ELR (cell line): ENCODE results near the gene NKPD1.

ENCODE experiments used
- DNase-seq: peaks from one replicate; pipeline ENCODE4 v3.0.0-alpha.2; 2015; ENCODE audit warnings: low read depth

NKPD1 gene, protein sequence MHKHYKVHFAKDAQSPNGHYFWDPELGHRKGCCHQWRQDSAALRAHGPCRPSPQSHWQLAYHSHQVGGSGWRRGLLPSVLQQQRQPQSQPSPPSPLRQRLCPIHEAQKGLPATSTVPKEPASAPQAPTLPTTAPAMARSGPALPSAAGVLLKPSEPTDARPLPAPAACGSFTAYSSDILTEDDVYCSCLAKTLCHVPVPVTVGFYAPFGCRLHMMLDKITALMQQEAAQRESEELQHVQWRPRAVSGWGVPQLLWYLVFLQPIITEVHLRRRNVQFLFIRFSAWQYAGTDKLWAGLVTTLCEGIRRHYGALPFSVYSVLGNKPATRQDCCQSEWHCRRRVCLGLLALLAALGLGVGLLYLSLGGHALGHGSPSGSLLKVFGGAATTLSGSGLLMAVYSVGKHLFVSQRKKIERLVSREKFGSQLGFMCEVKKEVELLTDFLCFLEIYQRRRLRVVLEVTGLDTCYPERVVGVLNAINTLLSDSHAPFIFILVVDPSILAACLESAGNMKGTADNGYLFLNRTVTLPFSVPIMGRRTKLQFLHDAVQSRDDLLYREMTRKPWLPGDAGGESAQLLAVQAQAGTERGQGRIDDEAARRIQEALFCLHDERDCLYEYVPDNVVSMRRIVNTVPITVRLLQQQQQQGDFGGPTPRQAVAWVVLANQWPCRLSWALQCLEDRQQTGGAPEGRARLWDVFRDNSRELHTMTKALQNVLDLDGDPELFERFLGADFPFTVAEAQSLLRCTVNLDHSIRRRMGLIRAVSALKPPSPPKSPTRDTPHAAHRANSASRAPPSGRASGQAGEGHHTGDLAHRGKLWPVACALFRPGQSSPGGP

DNA sequence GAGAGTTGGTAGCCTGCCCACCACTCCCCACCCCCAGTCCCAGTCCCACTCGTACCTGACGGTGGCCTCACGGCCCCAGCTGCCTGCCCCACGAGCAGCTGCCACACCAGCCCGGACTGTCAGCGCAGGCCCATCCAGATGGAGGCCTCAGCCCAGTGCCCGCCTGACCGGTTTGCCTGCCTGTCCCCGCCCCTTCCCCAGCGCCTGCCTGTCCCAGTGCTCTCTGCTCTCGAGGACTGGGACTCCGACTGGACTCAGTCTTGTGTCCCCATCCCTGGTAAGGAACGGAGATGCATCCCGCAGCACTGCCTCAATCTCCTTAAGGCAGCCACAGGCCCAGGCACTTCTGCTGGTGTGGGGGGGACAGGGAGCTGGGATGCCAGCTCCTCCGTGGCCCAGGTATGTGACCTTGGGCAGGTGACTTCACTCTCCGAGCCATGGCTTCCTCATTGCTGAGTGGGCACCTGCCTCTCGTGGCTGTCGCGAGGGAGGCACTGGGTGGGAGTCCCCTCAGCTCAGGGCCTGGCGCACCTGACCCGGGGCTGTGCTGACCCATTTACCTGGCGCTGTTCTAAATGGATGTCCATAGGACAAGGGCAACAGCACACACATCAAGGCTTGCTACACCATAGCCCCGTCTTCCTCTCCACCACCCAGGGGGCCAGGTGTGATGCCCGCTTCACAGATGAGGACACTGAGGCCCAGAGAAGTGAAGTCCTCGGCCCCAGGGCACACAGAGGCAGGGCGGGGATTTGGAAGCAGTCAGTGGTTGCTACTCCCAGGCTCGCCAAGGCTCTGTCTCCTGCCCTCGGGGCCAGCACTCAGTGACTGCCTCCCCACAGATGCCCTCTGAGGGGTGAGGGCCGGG is at the start of gene NKPD1:
Gene NKPD1 (minus strand): TSS at position 113 of the 868 bp plus-strand sequence. CDS start 832 bp downstream, outside the sequence.
- no peak for DNase-seq

DNA sequence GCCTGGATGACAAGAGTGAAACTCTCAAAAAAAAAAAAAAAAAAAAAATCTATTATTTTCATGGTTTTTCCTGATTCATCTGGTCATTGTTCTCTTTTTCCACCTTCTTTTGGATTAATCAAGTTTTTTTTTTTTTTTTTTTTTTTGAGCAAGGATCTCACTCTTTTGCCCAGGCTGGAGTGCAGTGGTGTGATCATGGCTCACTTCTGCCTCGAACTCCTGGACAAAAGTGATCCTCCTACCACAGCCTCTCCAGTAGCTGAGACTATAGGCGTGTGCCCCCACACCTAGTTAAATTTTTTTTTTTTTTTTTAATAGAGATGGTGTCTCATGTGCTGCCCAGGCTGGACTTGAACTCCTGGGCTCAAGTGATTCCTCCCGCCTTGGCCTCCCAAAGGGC is 45.5 kb upstream of the NKPD1 start:
- DNase-seq, result no peak

DNA sequence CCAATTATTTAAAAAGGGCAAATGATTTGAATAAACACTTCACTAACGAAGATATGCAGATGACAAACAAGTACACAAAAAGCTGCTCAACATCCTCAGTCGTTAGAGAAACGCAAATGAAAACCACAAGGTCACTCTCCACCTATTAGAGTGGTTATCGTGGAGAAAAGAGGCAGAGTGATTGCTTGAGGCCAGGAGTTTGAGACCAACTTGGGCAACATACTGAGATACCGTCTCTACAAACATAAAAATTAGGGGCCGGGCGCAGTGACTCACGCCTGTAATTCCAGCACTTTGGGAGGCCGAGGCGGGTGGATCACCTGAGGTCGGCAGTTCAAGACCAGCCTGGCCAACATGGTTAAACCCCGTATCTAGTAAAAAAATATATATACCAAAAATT is 45.0 kb upstream of the NKPD1 start:
- DNase-seq, result no peak

DNA sequence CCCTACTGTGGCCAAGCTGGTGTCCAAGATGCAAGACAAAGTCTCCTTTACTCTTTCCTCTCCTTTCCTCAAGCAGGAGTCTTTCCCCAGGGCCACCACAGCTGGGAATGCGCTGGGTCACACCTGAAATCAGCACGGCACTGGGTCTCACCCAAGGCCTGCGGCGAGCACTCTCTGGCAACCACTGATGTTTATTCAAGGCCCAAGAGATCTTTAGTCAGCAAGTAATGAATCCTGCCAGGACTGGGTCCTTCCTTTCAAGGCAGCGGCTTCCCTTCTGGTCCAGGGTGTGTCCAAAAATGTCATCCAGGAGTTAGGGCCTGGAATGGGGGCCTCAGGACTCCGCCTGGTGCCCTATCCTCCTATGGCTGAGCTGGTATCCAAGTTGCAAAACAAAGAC is 41.9 kb upstream of the NKPD1 start:
- DNase-seq, result no peak

DNA sequence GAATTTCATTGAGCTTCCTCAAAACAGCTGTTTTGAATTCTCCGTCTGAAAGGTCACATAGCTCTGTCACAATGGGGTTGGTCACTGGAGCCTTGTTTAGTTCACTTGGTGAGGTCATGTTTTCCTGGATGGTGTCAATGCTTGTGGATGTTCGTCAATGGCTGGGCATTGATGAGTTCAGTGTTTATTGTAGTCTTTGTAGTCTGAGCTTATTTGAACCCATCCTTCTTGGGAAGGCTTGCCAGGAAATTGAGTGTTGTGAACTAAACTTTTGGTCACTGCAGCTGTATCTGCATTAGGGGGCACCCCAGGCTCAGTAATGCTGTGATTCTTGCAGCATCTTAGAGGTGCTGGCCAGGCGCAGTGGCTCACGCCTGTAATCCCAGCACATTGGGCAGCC is 39.8 kb upstream of the NKPD1 start:
- DNase-seq, result peak; percentile 48

DNA sequence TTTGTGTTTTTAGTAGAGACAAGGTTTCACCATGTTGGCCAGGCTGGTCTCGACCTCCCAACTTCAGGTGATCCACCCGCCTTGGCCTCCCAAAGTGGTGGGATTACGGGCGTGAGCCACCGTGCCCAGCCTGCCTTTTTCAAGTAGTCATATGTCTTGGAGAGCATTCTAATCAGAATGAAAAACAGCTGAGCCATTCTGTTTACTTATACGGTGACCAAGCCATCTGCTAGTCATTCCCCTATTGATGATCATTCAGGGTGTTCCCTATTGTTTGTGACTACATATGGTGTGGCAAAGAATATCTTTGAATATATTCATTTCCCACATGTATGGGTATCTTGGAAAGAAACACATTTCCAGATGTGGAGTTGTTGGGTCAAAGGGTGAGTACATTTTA is 35.0 kb upstream of the NKPD1 start:
- peak; percentile 87 for DNase-seq

DNA sequence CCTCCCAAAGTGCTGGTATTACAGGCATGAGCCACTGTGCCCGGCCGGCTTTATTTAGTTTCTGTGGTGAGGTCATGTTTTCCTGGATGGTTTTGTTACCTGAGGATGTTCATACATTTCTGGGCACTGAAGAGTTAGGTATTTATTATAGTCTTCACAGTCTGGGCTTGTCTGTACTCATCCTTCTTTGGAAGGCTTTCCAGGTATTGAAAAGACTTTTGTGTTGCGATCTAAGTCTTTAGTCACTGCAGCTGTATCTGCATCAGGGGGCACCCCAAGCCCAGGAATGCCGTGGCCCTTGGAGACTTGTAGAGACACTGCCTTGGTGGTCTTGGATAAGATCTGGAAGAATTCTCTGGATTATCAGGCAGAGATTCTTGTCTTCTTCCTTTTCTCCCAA is 30.6 kb upstream of the NKPD1 start:
- DNase-seq, result no peak

DNA sequence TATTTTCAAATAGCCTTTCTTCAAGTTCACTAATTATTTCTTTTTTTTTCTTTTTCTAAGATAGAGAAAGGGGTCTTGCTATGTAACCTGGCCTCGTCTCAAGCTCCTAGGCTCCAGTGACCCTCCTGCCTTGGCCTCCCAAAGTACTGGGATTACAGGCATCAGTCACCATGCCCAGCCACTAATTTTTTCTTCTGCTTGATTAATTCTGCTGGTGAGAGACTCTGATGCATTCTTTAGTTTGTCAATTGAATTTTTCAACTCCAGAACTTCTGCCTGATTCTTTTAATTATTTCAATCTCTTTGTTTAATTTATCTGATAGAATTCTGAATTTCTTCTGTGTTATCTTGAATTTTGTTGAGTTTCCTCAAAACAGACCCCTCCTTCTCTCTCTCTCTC is 29.2 kb upstream of the NKPD1 start:
- no peak for DNase-seq

DNA sequence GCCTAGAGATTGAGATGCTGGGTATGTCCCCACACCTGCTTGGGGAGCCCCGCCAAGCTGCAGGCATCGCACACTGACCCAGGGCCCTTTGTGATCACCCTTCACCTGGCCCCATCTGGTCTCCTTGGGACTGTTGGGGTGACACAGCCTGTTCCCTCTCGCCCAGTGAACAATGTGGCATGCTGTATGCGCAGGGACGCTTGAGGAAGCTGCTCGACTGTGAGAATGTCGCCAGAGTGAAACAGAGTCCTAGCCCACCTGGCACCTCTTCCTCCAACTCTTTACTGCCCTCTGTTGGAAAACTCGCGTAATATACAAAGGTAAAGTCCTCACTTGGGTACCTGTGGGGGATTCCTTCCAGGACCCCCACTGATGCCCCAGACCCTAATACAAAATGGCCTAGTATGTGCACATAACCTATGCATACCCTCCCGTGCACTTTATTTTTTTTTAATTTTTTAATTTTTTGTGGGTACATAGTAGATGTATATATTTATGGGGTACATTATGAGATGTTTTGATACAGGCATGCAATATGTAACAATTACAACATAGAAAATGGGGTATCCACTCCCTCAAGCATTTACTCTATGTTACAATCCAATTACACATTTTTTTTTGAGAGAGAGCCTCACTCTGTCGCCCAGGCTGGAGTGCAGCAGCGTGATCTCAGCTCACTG is 26.8 kb upstream of the NKPD1 start:
- DNase-seq, result peak; percentile 42

DNA sequence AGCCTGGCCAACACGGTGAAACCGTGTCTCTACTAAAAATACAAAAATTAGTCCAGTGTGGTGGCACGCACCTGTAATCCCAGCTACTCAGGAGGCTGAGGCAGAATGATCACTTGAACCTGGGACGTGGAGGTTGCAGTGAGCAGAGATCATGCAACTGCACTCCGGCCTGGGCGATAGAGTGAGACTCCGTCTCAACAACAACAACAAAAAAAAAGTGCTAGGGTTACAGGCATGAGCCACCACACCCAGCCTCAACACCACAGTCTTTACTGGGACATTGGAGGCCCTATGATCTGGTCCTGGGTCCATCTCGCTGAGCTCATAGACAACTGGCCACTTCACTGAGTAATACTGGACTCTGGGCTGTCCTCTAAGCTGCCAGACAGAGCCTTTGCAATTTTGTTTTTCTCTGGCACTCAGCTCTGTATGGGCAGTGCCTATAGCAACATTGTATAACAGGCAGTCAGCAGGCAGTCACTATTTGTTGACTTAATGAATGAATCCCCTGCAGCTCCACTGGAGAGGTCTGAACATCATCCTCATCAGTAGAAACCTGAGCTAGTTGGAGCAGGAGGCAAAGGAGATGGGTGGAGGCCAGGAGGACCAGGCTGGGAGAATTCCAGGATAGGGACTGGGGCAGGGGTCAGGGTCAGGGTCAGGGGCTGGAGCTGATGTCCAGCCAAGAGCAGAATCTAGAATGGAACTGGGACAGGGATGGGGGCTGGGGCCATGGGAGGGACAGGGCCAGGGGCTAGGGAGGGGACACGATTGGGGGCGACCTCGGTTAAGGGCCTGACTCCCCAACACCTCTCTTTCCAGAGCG is 25.9 kb upstream of the NKPD1 start:
- DNase-seq, result no peak

DNA sequence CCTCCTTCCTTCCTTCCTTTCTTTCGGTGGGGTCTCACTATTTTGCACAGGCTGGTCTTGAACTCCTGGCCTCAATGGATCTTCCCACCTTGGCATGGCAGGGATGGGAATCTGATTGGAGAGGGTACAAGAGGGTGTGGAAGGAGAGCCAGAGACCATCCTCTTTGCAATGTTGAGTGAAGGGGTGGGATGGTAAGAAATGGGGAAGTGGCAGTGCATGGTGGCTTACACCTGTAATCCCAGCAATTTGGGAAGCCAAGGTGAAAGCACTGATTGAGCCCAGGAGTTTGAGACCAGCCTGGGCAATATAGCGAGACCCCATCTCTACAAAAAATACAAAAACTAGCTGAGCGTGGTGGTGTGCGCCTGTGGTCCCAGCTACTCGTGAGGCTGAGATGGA is 23.3 kb upstream of the NKPD1 start:
- no peak for DNase-seq

DNA sequence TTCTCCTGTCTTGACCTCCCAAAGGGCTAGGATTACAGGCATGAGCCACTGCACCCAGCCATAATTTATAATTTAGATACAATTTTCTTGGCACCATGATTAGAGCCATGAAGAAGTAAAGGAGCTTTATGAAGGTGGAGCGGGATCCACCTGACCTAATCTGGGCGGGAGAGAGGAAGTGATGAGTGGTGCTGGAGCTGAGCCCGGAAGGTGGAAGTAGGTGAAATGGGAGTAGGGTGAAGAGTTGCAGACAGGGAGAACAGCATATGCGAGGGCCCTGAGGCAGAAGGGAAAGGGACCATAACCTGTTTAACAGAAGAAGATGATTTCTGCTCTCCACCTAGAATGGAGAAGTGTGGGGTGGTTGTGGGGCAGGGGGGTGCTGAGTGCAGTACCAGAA is 22.0 kb upstream of the NKPD1 start:
- DNase-seq, result no peak

DNA sequence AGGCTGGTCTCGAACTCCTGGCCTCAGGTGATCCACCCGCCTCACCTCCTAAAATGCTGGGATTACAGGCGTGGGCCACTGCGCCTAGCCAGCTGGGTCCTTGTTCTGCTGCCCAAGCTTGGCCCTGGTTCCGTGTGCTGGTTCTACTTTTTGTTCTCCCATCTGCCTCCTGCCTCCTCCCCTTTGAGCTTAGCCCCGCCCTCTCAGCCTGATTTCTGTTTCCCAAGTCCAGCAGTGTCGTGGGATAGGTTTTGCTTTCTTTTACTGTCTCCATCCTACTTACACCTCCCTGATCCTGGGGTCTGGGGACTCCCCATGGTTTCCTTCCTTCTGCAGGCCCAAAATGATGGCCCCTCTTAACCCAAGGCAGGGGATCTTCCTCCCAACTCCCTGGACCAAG is 20.2 kb upstream of the NKPD1 start:
- DNase-seq, result no peak

DNA sequence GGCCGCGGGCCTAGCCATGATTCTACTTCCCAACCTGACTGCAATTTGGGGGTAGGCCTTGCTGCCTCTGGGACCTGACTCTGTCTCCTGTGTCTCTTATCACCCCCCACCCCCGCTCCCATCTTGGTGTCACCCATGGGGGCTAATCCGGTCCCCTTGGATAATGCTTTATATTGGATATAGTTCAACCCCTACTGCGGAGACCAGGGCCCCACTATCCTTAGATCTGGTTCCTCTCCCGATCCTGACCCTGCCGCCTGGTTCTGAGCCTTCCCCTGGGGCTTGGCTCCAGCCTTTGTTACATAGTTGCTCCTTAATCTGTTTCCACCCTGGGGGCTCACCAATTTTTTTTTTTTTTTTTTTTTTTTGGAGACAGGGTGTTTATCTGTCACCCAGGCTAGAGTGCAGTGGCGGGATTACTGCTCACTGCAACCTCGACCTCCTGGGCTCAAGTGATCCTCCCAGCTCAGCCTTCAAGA is 19.1 kb upstream of the NKPD1 start:
- no peak for DNase-seq

DNA sequence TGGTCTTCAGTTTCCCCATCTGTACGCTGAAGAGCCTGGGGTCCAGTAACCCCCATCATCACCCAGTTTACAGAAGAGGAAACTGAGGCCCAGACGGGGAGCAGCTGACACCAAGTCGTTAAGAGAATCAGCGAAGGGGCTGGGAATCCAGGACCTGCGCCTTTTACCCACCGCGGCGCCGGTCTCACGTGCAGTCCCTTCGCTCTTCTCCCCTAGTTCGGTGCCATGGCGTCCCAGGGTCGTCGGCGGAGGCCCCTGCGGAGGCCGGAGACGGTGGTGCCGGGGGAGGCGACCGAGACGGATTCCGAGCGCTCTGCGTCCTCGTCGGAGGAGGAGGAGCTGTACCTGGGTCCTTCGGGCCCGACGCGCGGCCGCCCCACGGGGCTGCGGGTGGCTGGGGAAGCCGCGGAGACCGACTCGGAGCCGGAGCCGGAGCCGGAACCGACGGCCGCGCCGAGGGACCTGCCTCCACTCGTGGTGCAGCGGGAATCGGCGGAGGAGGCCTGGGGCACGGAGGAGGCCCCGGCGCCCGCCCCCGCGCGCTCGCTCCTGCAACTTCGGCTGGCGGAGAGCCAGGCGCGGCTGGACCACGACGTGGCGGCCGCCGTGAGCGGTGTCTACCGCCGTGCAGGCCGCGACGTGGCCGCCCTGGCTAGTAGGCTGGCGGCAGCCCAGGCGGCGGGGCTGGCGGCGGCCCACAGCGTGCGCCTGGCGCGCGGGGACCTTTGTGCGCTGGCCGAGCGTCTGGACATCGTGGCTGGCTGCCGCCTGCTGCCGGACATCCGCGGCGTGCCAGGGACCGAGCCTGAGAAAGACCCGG is 18.5 kb upstream of the NKPD1 start:
- peak; percentile 52 for DNase-seq

DNA sequence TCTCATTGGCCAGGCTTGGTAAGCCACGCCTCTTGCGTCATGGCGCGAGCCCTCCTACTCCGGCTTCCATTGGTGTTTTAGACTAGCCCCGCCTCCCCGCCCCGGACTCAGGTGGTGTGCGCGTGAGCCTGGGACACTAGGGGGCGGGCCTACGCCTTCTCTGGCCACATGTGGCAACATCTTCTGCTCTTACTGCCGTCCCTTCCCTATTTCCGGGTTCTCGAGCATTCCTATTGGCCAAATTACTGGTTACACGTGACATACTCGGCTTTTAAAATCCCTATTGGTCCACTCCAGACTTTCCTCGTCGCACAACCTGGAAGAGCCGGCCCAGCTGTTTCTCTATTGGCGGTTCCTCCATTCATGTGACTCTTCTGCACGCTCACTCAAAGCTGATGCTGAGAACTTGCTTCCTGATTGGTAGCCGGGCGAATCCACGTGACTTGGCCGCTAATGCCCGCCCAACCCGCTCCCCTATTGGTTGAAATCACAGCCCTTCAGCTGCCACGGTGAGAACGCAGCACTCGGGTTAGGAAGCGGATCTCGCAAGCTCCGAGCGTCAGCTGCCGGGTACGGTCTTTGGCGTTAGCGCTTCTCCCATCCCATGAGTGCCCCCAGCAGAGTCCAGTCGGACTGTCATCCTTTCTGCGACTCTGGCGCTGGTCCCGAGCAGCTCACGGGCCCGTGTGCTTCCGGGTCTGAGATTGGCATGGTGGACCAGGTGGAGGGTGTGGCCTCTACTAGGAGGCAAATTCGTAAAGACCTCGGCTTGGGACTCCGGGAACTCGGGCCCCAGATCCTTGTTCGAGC is 17.7 kb upstream of the NKPD1 start, which contains the start of gene BLOC1S3:
Gene BLOC1S3 (plus strand): TSS at position 523 of the 810 bp plus-strand sequence. CDS start 513 bp downstream, outside the sequence.
- DNase-seq, result peak; percentile 99

DNA sequence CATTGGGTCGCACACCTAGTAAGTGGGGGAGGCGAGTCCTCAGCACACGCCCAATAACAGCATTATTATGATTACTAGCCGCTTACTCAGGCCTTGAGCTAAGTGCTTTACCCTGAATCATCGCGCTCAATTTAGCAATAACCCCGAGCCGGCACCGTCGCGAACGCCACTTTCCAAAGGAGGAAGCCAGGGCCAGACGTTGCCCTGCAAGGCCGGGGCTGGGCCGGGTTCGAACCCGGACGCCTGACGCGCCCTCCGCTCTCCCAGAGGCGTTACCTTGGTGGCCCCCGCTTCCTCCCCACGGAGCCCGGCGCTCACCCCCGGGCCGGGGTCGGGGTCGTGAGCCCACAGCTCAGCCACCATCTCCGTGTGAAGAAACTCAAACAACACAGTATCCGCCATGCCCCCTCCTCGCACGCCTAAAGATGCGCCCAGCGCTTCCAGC is 17.1 kb upstream of the NKPD1 start, which contains the start of gene TRAPPC6A:
Gene TRAPPC6A (minus strand): TSS at position 421 of the 445 bp plus-strand sequence. CDS start 19 bp downstream, at position 402.
- peak; percentile 88 for DNase-seq

DNA sequence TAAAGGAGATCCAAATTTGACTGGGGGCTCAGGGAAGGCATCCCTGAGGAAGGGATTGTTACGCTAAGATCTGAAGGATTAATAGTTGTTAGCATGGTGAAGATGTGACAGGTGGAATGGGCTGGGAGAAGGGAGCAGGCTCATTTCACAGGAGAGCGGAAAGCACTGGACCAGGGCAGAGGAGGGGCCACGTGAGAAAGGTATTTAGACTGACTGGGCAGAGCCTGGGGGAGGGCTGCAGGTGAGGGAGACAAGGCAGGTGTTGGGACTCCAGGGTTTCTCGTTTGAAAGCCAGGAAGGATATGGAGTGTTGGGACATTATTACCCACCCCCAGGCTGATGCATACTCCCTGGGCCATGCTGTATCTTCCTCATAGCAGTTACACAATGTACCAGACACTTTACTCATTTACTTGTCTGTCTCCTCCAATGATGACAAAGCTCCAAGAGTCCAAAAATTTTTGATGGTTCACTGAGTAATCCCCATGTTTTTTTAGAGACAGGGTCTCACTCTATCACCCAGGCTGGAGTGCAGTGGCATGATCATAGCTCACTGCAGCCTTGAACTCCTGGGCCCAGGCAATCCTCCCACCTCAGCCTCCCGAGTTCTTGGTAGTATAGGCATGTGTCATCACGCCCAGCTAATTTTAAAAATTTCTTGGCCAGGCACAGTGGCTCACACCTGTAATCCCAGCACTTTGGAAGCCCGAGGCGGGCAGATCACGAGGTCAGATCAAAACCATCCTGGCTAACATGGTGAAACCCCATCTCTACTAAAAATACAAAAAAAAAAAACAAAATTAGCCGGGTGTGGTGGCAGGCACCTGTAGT is 14.9 kb upstream of the NKPD1 start:
- DNase-seq, result no peak
